Adipocyte (in vitro differentiated cells): ENCODE data around the gene PPP2R5D.
"Not testable (repeated sequence)": the region's sequence is repeated elsewhere in the genome, so short reads cannot be mapped to it uniquely, and the experiment has no call there.

Experiments
- DNase-seq: peaks from one replicate; pipeline ENCODE4 v3.0.0-alpha.2; 2015; ENCODE audit warnings: low read depth
- H3K27me3 ChIP-seq: replicated peaks from 2 replicates; pipeline ENCODE4 v1.7.0; 2013; ENCODE audit warnings: mild to moderate bottlenecking, low read length, moderate library complexity; ENCODE audit not compliant: control insufficient read depth, insufficient read depth
- H3K36me3 ChIP-seq: 2 replicates; pipeline ENCODE4 v1.7.0; 2013; ENCODE audit warnings: low read length, mild to moderate bottlenecking, moderate library complexity; ENCODE audit not compliant: control insufficient read depth, insufficient read depth, severe bottlenecking
- H3K4me1 ChIP-seq: 2 replicates; pipeline ENCODE4 v1.7.0; 2013; ENCODE audit warnings: mild to moderate bottlenecking, low read length, moderate library complexity; ENCODE audit not compliant: control insufficient read depth, insufficient read depth
- H3K4me3 ChIP-seq: 2 replicates; pipeline ENCODE4 v1.7.0; 2013; ENCODE audit warnings: mild to moderate bottlenecking, low read length, moderate library complexity
- H3K9ac ChIP-seq: 2 replicates; pipeline ENCODE4 v1.7.0; 2013; ENCODE audit warnings: mild to moderate bottlenecking, low read length, moderate library complexity
- H3K9me3 ChIP-seq: 2 replicates; pipeline ENCODE4 v1.7.0; 2013; ENCODE audit warnings: mild to moderate bottlenecking, low read length, moderate library complexity; ENCODE audit not compliant: control insufficient read depth

PPP2R5D gene

GRCh38 chr6:43035495-43036194 lies 51.3 kb downstream of the PPP2R5D start:
- H3K9me3 ChIP-seq = no peaks in the 10 kb centered on the region
- no peaks in the 10 kb centered on the region for H3K4me1 ChIP-seq
- no peak overlapping the region for H3K9ac ChIP-seq
- DNase-seq = no peak
- peaks cover 61% of the 10 kb centered on the region for H3K36me3 ChIP-seq
- H3K27me3 ChIP-seq = no peaks in the 10 kb centered on the region
- no peak overlapping the region for H3K4me3 ChIP-seq

GRCh38 chr6:43036712-43037111 lies 52.3 kb downstream of the PPP2R5D start:
- Histone ChIP-seq H3K9me3 (no peaks in the 10 kb centered on the region), H3K9ac (no peak overlapping the region), H3K4me3 (no peak overlapping the region), H3K4me1 (no peaks in the 10 kb centered on the region), H3K36me3 (peaks cover 67% of the 10 kb centered on the region), H3K27me3 (no peaks in the 10 kb centered on the region)
- DNase-seq = no peak

- Histone ChIP-seq H3K4me3 (no peak overlapping the region), H3K36me3 (peaks cover 67% of the 10 kb centered on the region), H3K4me1 (no peaks in the 10 kb centered on the region), H3K9ac (no peak overlapping the region), H3K27me3 (no peaks in the 10 kb centered on the region), H3K9me3 (no peaks in the 10 kb centered on the region)
- DNase-seq = no peak
Measured at GRCh38 chr6:43037197-43037596, 52.8 kb downstream of the PPP2R5D start.

GRCh38 chr6:43037706-43038105 lies 53.3 kb downstream of the PPP2R5D start:
- Histone ChIP-seq H3K4me3 (no peak overlapping the region), H3K4me1 (no peaks in the 10 kb centered on the region), H3K27me3 (no peaks in the 10 kb centered on the region), H3K36me3 (peaks cover 70% of the 10 kb centered on the region), H3K9ac (no peak overlapping the region), H3K9me3 (no peaks in the 10 kb centered on the region)
- no peak for DNase-seq

GRCh38 chr6:43038727-43039126 lies 54.4 kb downstream of the PPP2R5D start:
- Histone ChIP-seq H3K4me3 (no peak overlapping the region), H3K27me3 (no peaks in the 10 kb centered on the region), H3K9ac (no peak overlapping the region), H3K36me3 (peaks cover 74% of the 10 kb centered on the region), H3K9me3 (no peaks in the 10 kb centered on the region), H3K4me1 (no peaks in the 10 kb centered on the region)
- DNase-seq = no peak

GRCh38 chr6:43040542-43041257 lies 56.3 kb downstream of the PPP2R5D start:
- no peak overlapping the region for H3K4me3 ChIP-seq
- H3K4me1 ChIP-seq = no peaks in the 10 kb centered on the region
- DNase-seq = no peak
- H3K9me3 ChIP-seq = no peaks in the 10 kb centered on the region
- no peaks in the 10 kb centered on the region for H3K27me3 ChIP-seq
- peaks cover 77% of the 10 kb centered on the region for H3K36me3 ChIP-seq
- H3K9ac ChIP-seq = no peak overlapping the region

- peaks cover 81% of the 10 kb centered on the region for H3K36me3 ChIP-seq
- not testable (repeated sequence) for H3K9ac ChIP-seq, H3K4me1 ChIP-seq, H3K27me3 ChIP-seq, H3K4me3 ChIP-seq, H3K9me3 ChIP-seq, DNase-seq
Measured at GRCh38 chr6:43041475-43041874, 57.1 kb downstream of the PPP2R5D start.

- no peak for DNase-seq
Measured at GRCh38 chr6:43043310-43043709, 58.9 kb downstream of the PPP2R5D start.

GRCh38 chr6:43045371-43045930 lies 61.1 kb downstream of the PPP2R5D start:
- no peaks in the 10 kb centered on the region for H3K27me3 ChIP-seq
- H3K4me3 ChIP-seq = no peak overlapping the region
- no peak for DNase-seq
- H3K4me1 ChIP-seq = no peaks in the 10 kb centered on the region
- peaks cover 79% of the 10 kb centered on the region for H3K36me3 ChIP-seq
- no peak overlapping the region for H3K9ac ChIP-seq
- no peaks in the 10 kb centered on the region for H3K9me3 ChIP-seq

More at GRCh38 chr6:43043310-43043709, 58.9 kb downstream of the PPP2R5D start:
- Histone ChIP-seq H3K27me3 (no peaks in the 10 kb centered on the region), H3K4me1 (no peaks in the 10 kb centered on the region), H3K9me3 (no peaks in the 10 kb centered on the region), H3K4me3 (no peak overlapping the region), H3K36me3 (peaks cover 79% of the 10 kb centered on the region), H3K9ac (no peak overlapping the region)

GRCh38 chr6:43047998-43048397 lies 63.6 kb downstream of the PPP2R5D start:
- H3K36me3 ChIP-seq = peaks cover 67% of the 10 kb centered on the region
- no peak overlapping the region for H3K4me3 ChIP-seq
- H3K4me1 ChIP-seq = peaks cover 20% of the 10 kb centered on the region
- no peaks in the 10 kb centered on the region for H3K9me3 ChIP-seq
- no peak for DNase-seq
- no peaks in the 10 kb centered on the region for H3K27me3 ChIP-seq
- H3K9ac ChIP-seq = no peak overlapping the region

- H3K9me3 ChIP-seq = no peaks in the 10 kb centered on the region
- DNase-seq = no peak
- peaks cover 56% of the 10 kb centered on the region for H3K36me3 ChIP-seq
- peaks cover 26% of the 10 kb centered on the region for H3K4me1 ChIP-seq
- H3K9ac ChIP-seq = no peak overlapping the region
- peak overlapping the region; percentile 35 for H3K4me3 ChIP-seq
- no peaks in the 10 kb centered on the region for H3K27me3 ChIP-seq
Measured at GRCh38 chr6:43050981-43051380, 66.6 kb downstream of the PPP2R5D start.
